Measurements from ENCODE around the gene RPS19BP1. TPM values are rescaled to one million over a fixed set of nuclear protein-coding genes. Genes with fewer than 3 reads are reported as not detected.

RPS19BP1 gene
- total and polyA plus RNA-seq, 2 of the 8 experiments (the other 6 are each of a cell fraction or from before 2014, with no cell fraction given): 77.9 to 97.9 TPM

- TF ChIP-seq KDM4A (IDR thresholded peaks at IDR 0.05; ENCODE audit: low read depth, low read length, severe bottlenecking) (no peak), MAX (IDR thresholded peaks at IDR 0.05) (0 out of 2 replicates have a peak, but pooled peaks have one; percentile 7), GABPA (IDR thresholded peaks at IDR 0.05; ENCODE audit: borderline replicate concordance, insufficient read depth, low read length) (0 out of 2 replicates have a peak, but pooled peaks have one; percentile 51), FOSL1 (IDR thresholded peaks at IDR 0.05; ENCODE audit: insufficient read depth, low read depth, low read length) (no peak), NANOG (IDR thresholded peaks at IDR 0.05; ENCODE audit: insufficient read depth, low read depth, low read length, poor library complexity, severe bottlenecking) (peak; percentile 21), BACH1 (IDR thresholded peaks at IDR 0.05; ENCODE audit: low read length) (peak; percentile 57; the same call in 1 of the 2 replicates), EZH2 (IDR thresholded peaks at IDR 0.05; ENCODE audit: low read depth, low read length, severe bottlenecking) (no peak), KDM5A (IDR thresholded peaks at IDR 0.05; ENCODE audit: low read length) (no peak), HDAC2 (IDR thresholded peaks at IDR 0.05; ENCODE audit: borderline replicate concordance in 1 of 2, low read depth in 2 of 2, low read length in 2 of 2) (no peak), CTBP2 (IDR thresholded peaks at IDR 0.05; ENCODE audit: borderline replicate concordance, insufficient read depth, insufficient read length, low read length) (peak; percentile 53), TAF7 (optimal IDR thresholded peaks at IDR 0.05; ENCODE audit: borderline replicate concordance, low read depth, low read length) (no peak), SRF (IDR thresholded peaks at IDR 0.05; ENCODE audit: low read depth, low read length) (no peak), ATF3 (IDR thresholded peaks at IDR 0.05; ENCODE audit: insufficient read depth, low read depth, low read length) (0 out of 2 replicates have a peak, but pooled peaks have one; percentile 11), POU5F1 (IDR thresholded peaks at IDR 0.05; ENCODE audit: low read depth, low read length) (no peak), SIN3A (conservative IDR thresholded peaks at IDR 0.05 in 1 of 2, IDR thresholded peaks at IDR 0.05 in 1 of 2; ENCODE audit: low read depth in 1 of 2, low read length in 2 of 2) (peak in 1 of 2 experiments; percentile 78; a peak in 2 of 4 replicates), ATF2 (IDR thresholded peaks at IDR 0.05; ENCODE audit: low read length) (no peak), CBX5 (IDR thresholded peaks at IDR 0.05; ENCODE audit: low read depth, low read length) (no peak), EGR1 (IDR thresholded peaks at IDR 0.05; ENCODE audit: borderline replicate concordance, low read depth, low read length) (peak; percentile 48; the same call in 1 of the 2 replicates), KDM1A (IDR thresholded peaks at IDR 0.05; ENCODE audit: borderline replicate concordance, low read length) (0 out of 2 replicates have a peak, but pooled peaks have one; percentile 26)
These were observed 2.2 kb upstream of the RPS19BP1 start (continued) for GRCh38 chr22:39534591-39535356.
